Hair follicular keratinocyte (primary cell): ENCODE data around the gene FAM174C. TPM values are rescaled to one million over a fixed set of nuclear protein-coding genes. Genes with fewer than 3 reads are reported as not detected.

Experiments used
- total RNA-seq: library from RNA; depleted of rRNA; stranded (reverse); fragments of >200 nt; gene quantifications from 2 replicates; pipeline ENCODE4 v1.2.3, GENCODE V29; 2015

Gene FAM174C
- total RNA-seq: 65.4 and 81.1 TPM in 2 replicates

DNA sequence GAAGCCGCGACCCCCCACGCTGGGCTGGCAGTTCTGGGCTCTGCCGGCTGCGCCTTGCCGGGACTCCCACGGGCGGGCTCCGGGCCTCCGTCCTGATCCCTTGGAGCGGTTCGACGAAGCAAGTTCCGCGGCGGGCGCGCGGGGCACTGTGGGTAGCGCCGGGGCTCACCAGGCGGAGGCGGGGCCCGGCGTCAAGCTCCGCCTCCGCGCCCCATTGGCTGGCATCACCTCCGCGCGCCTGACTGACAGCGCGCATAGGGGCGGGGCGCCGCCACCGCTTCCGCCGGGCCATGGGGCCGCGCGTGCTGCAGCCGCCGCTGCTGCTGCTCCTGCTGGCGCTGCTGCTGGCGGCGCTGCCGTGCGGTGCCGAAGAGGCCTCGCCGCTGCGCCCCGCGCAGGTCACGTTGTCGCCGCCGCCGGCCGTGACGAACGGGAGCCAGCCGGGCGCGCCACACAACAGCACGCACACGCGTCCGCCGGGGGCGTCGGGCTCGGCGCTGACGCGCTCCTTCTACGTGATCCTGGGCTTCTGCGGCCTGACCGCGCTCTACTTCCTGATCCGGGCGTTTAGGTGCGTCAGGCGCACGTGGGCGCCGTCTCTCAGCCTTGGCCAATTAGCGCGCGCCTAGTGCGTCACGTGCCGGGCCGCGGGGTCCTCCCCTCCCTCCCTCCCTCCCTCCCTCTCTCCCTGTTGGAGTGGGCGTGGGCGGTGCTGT is at the start of gene FAM174C:
FAM174C (plus strand) TSS at position 271 of the 716 bp plus-strand sequence; CDS start at position 291, 20 bp downstream.

DNA sequence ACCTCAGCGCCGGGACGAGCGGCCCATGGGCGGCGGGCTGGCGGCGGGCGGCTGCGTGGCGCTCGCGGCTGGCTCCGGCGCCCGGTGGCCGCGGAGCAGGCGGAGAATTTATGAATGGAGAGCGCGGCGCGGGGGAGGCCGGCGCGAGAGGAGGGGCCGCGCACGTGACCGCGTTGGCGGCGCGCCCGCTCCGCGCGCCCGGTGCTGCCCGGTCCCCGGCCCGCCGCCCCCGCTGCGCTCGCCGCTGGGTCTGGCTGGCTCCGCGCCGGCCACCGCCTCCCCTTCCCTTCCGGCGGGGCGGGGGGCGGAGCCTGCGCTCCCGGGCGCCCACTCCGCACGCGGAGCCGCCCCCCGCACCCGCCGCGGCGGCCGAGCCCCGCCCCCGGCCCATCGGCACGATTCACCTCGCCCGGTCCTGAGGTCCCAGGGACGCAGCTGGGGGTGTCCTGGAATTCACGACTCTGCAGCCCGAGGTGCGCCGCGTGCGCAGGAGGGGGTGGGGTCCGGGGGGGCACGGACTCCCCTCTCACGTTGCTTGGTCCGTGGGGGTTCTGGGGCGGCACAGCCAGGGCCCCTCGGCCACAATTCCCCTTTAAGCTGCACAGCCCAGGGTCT is 37.5 kb upstream of the FAM174C start, which contains the start of gene CBARP:
CBARP (minus strand) TSS at position 252 of the 615 bp plus-strand sequence. CDS start 1,905 bp downstream, outside the sequence.

DNA sequence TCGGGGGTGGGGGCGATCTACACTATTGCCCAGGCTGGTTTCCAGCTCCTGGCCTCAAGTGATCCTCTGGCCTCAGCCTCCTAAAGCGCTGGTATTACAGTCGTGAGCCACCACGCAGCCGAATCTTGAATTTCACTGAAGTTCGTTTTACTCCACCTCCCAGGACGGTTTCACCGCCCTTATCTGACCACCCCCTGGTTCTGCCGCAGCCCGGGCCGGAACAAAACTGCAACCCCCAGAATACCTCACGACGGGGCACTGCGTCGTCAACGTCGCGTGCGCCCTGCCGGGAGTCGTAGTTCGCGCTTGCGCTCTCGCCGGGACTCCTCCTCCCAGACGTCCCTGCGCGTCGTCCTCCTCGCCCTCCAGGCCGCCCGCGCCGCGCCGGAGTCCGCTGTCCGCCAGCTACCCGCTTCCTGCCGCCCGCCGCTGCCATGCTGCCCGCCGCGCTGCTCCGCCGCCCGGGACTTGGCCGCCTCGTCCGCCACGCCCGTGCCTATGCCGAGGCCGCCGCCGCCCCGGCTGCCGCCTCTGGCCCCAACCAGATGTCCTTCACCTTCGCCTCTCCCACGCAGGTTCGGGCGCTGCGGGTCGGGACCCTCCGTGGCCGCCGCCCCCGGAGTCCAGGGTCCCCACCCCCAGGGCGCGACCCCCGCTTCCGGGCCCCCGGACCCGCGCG is 33.8 kb upstream of the FAM174C start, which contains the start of gene ATP5F1D:
ATP5F1D (plus strand) TSS at position 335 of the 679 bp plus-strand sequence; CDS start at position 435, 100 bp downstream.

DNA sequence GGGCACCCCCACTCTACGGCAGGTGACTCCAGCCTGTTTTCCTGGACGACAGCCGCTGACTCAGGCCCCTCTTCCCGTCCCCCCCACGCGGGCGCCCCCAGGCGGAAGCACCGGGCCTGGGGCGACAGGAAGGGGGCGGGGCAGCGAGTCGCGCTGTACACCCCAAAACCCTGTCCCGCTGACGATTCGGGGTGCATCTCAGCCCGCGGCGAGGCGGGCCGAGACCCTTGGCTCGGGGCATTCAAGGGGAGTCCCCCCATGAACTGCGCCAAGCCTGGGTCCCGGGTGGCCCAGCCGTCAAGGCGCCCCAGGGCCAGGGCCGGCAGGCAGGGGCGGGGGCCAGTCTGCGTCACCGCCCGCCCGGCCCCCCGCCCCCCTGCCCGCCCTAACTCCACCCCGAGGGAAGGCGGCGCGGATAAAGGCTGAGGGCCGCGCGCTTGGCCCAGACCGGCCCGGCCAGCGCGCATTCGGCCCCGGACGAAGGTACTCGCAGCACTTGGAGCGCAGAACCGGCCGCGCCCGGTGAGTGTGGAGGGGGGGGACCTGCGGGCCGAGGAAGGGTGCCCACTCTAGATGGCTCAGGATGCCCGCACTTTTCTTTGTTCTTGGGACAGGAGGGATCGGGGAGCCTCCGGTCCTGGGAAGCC is 27.1 kb upstream of the FAM174C start, which contains the start of gene MIDN:
MIDN (plus strand) TSS at position 445 of the 647 bp plus-strand sequence. CDS start 1,714 bp downstream, outside the sequence.

DNA sequence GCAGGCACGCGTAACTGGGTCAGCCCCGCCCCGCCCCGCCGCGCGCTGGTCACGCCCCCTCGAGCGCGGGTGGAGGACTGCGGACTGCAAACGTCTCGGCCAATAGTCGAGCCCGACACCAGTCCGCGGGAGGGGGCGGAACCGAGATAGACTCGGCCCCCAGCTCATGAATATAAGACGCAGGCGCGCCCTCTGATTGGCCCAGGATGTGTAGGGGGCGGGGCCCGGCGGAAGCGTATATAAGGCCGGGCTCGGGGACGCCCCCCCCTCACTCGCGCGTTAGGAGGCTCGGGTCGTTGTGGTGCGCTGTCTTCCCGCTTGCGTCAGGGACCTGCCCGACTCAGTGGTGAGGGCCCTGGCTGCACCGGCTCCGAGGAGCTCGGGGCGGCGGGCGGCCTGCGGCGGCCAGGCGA is 6.3 kb upstream of the FAM174C start, which contains the start of gene CIRBP:
CIRBP (plus strand) TSS at position 268 of the 413 bp plus-strand sequence. CDS start 1,602 bp downstream, outside the sequence.

DNA sequence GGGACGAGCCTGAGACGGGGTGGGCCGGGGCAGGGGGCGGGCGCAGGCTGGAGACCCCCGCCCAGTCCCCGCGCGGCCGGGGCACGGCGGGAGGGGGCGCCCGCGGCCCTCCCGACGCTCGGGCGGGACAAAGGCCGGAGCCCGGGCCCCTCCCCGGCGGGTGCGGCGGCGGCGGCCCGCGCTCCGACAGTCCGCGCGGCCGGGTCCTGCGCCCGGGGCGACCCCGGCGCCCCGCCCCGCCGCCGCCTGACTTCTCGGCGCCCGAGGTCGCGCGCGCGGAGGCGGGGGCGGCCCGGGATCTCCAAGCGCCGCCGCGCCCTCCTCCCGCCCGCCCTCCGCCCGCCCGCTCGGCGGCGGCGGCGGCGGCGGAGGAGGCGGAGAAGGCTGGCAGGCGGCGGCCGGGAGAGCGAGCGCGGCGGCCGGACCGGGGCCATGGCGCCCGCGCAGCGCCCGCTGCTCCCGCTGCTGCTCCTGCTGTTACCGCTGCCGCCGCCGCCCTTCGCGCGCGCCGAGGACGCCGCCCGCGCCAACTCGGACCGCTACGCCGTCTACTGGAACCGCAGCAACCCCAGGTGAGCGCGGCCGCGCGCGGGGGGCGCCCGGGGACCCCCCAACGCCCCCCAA is 10.5 kb downstream of the FAM174C start, which contains the start of gene EFNA2:
EFNA2 (plus strand) TSS at position 137 of the 624 bp plus-strand sequence; CDS start at position 433, 296 bp downstream.

Other genes with a start within 250 kb of the FAM174C start
- 239 and 254 TPM in 2 replicates for gene CNN2, start 248.9 kb upstream of the FAM174C start, total RNA-seq
- gene ABCA7, start 235.4 kb upstream of the FAM174C start, total RNA-seq: 14.0 and 24.3 TPM in 2 replicates
- 3.2 and 5.4 TPM in 2 replicates for gene ARHGAP45, start 208.4 kb upstream of the FAM174C start, total RNA-seq
- 125 and 242 TPM in 2 replicates for gene POLR2E, start 180.2 kb upstream of the FAM174C start, total RNA-seq
- 302 and 333 TPM in 2 replicates for gene GPX4, start 171.5 kb upstream of the FAM174C start, total RNA-seq
- gene SBNO2, start 101.3 kb upstream of the FAM174C start, total RNA-seq: 47.8 and 61.4 TPM in 2 replicates
- gene STK11, start 69.8 kb upstream of the FAM174C start, total RNA-seq: 70.8 and 101 TPM in 2 replicates
- gene CBARP, start 37.5 kb upstream of the FAM174C start, total RNA-seq: 2.8 and 6.2 TPM in 2 replicates
- 90.0 and 106 TPM in 2 replicates for gene ATP5F1D, start 33.8 kb upstream of the FAM174C start, total RNA-seq
- gene MIDN, start 26.9 kb upstream of the FAM174C start, total RNA-seq: 17.1 and 30.5 TPM in 2 replicates
- gene CIRBP, start 6.2 kb upstream of the FAM174C start, total RNA-seq: 166 and 172 TPM in 2 replicates
- gene EFNA2, start 10.3 kb downstream of the FAM174C start, total RNA-seq: not detected in 2 replicates
- gene NDUFS7, start 108.4 kb downstream of the FAM174C start, total RNA-seq: 161 and 201 TPM in 2 replicates
- gene GAMT, start 126.0 kb downstream of the FAM174C start, total RNA-seq: 5.2 and 6.9 TPM in 2 replicates
- gene DAZAP1, start 132.1 kb downstream of the FAM174C start, total RNA-seq: 84.1 and 126 TPM in 2 replicates
- 1,980 and 2,817 TPM in 2 replicates for gene RPS15, start 162.9 kb downstream of the FAM174C start, total RNA-seq
- under 0.01 and 0.08 TPM in 2 replicates for gene APC2, start 174.6 kb downstream of the FAM174C start, total RNA-seq
- 37.1 and 39.1 TPM in 2 replicates for gene C19orf25, start 203.7 kb downstream of the FAM174C start, total RNA-seq
- 1.0 and 1.1 TPM in 2 replicates for gene PCSK4, start 214.8 kb downstream of the FAM174C start, total RNA-seq
- 2.0 and 2.7 TPM in 2 replicates for gene REEP6, start 215.7 kb downstream of the FAM174C start, total RNA-seq
- 2.7 and 11.0 TPM in 2 replicates for gene ADAMTSL5, start 237.5 kb downstream of the FAM174C start, total RNA-seq
- gene PLK5, start 248.5 kb downstream of the FAM174C start, total RNA-seq: not detected in 2 replicates